CD4-positive, alpha-beta T cell treated with Interleukin-15 for 4 hours (primary cell): Measurements from ENCODE around the gene APBA2.

ENCODE experiments used
- DNase-seq: peaks from one replicate; pipeline ENCODE4 v3.0.0-alpha.2; 2020; ENCODE audit warnings: low spot score

APBA2 gene

GRCh38 chr15:29134239-29134638, 248.5 kb downstream of the APBA2 start:
- no peak for DNase-seq

GRCh38 chr15:29134641-29135308, 249.0 kb downstream of the APBA2 start:
- no peak for DNase-seq

- DNase-seq = no peak
These were observed 249.5 kb downstream of the APBA2 start for GRCh38 chr15:29135309-29135657.

- no peak for DNase-seq
These were observed 250.2 kb downstream of the APBA2 start for GRCh38 chr15:29135702-29136646.

- DNase-seq = no peak
These were observed 252.5 kb downstream of the APBA2 start for GRCh38 chr15:29138260-29138659.

GRCh38 chr15:29139072-29139471, 253.3 kb downstream of the APBA2 start:
- DNase-seq = no peak

- DNase-seq = peak; percentile 23
These were observed 254.0 kb downstream of the APBA2 start for GRCh38 chr15:29139540-29140459.

GRCh38 chr15:29140475-29141307, 254.9 kb downstream of the APBA2 start:
- DNase-seq = no peak

GRCh38 chr15:29141308-29142128, 255.7 kb downstream of the APBA2 start:
- DNase-seq = no peak

GRCh38 chr15:29142129-29142747, 256.5 kb downstream of the APBA2 start:
- no peak for DNase-seq

GRCh38 chr15:29143293-29143692, 257.5 kb downstream of the APBA2 start:
- no peak for DNase-seq

- DNase-seq = no peak
These were observed 258.3 kb downstream of the APBA2 start for GRCh38 chr15:29143909-29144635.

- no peak for DNase-seq
These were observed 263.9 kb downstream of the APBA2 start for GRCh38 chr15:29149738-29150075.

- no peak for DNase-seq
These were observed 265.0 kb downstream of the APBA2 start for GRCh38 chr15:29150515-29151483.

GRCh38 chr15:29151484-29151857, 265.7 kb downstream of the APBA2 start:
- DNase-seq = no peak

GRCh38 chr15:29156521-29156920, 270.7 kb downstream of the APBA2 start:
- no peak for DNase-seq

- no peak for DNase-seq
These were observed 274.1 kb downstream of the APBA2 start for GRCh38 chr15:29159771-29160455.

- no peak for DNase-seq
These were observed 276.6 kb downstream of the APBA2 start for GRCh38 chr15:29162411-29162810.
